ENCODE measurements around the gene PLCL2. TPM values are rescaled to one million over a fixed set of nuclear protein-coding genes. Genes with fewer than 3 reads are reported as not detected.

Gene PLCL2
- total RNA-seq, 2 donors from 2014 or later: 13.7 to 25.7 TPM

- WGBS, 2 donors: 78 to 87% methylated on average over 6 of the region's 6 CpGs
- Histone ChIP-seq H3K36me3 (replicated peaks in 1 of 2; ENCODE audit: insufficient read depth in 1 of 2, low read depth in 2 of 2) (no peaks in the 10 kb centered on the region), H3K4me3 (no peak overlapping the region), H3K27ac (no peak overlapping the region), H3K4me1 (peaks cover 5% of the 10 kb centered on the region), H3K27me3 (no peaks in the 10 kb centered on the region), H3K9me3 (no peaks in the 10 kb centered on the region)
- ATAC-seq (no peak), DNase-seq (no peak)
- intact Hi-C loops (cut with DNase I): loop anchor here (10.0 kb wide), 1 partner anchor 148 kb away; no protein-coding TSS in a partner anchor
- TF ChIP-seq CTCF (IDR thresholded peaks at IDR 0.05): no peak
- TF ChIP-seq POLR2A (IDR thresholded peaks at IDR 0.05): no peak
Measured at GRCh38 chr3:17023006-17023664, 138.4 kb downstream of the PLCL2 start.

GRCh38 chr3:17025594-17026139 is 140.9 kb downstream of the PLCL2 start:
- peak in 1 of 7 experiments; percentile 2 for TF ChIP-seq CTCF (IDR thresholded peaks at IDR 0.05)
- TF ChIP-seq POLR2A (IDR thresholded peaks at IDR 0.05): no peak
- Histone ChIP-seq H3K9me3 (no peaks in the 10 kb centered on the region), H3K36me3 (replicated peaks in 1 of 2; ENCODE audit: insufficient read depth in 1 of 2, low read depth in 2 of 2) (no peaks in the 10 kb centered on the region), H3K27ac (no peak overlapping the region), H3K4me1 (peaks cover 5% of the 10 kb centered on the region), H3K4me3 (no peak overlapping the region), H3K27me3 (no peaks in the 10 kb centered on the region)
- intact Hi-C loops (cut with DNase I): loop anchor here (10.0 kb wide), 1 partner anchor 151 kb away; no protein-coding TSS in a partner anchor
- no peak for DNase-seq
- ATAC-seq: no peak
- 82 to 88% methylated on average over 5 of the region's 5 CpGs for WGBS, 2 donors

- Histone ChIP-seq H3K9me3 (no peaks in the 10 kb centered on the region), H3K4me1 (peaks cover 7% of the 10 kb centered on the region), H3K36me3 (replicated peaks in 1 of 2; ENCODE audit: insufficient read depth in 1 of 2, low read depth in 2 of 2) (no peaks in the 10 kb centered on the region), H3K27ac (no peak overlapping the region), H3K27me3 (no peaks in the 10 kb centered on the region), H3K4me3 (no peak overlapping the region)
- DNase-seq (no peak), ATAC-seq (no peak)
- intact Hi-C loops (cut with DNase I): loop anchor here (10.0 kb wide), 1 partner anchor 153 kb away; no protein-coding TSS in a partner anchor
- TF ChIP-seq POLR2A (IDR thresholded peaks at IDR 0.05) (no peak), CTCF (IDR thresholded peaks at IDR 0.05) (no peak)
- 54 to 68% methylated on average over 1 of the region's 1 CpG for WGBS, 2 donors
Measured at GRCh38 chr3:17027318-17027717, 142.6 kb downstream of the PLCL2 start.

- intact Hi-C loops (cut with DNase I): loop anchor here (10.0 kb wide), 1 partner anchor 154 kb away; no protein-coding TSS in a partner anchor
- H3K27me3 ChIP-seq: no peaks in the 10 kb centered on the region
- H3K4me1 ChIP-seq: peaks cover 10% of the 10 kb centered on the region
- ATAC-seq (no peak), DNase-seq (no peak)
- H3K27ac ChIP-seq: no peak overlapping the region
- H3K9me3 ChIP-seq: no peaks in the 10 kb centered on the region
- TF ChIP-seq POLR2A (IDR thresholded peaks at IDR 0.05) (no peak), CTCF (IDR thresholded peaks at IDR 0.05) (no peak)
- H3K4me3 ChIP-seq: no peak overlapping the region
- WGBS, 2 donors: 96 to 97% methylated on average over 4 of the region's 4 CpGs
- H3K36me3 ChIP-seq (replicated peaks in 1 of 2; ENCODE audit: insufficient read depth in 1 of 2, low read depth in 2 of 2): no peaks in the 10 kb centered on the region
Measured at GRCh38 chr3:17028363-17028762, 143.6 kb downstream of the PLCL2 start.

Measured in body of pancreas (tissue), 4 donors.